ENCODE measurements around the gene ITCH.
A peak's percentile ranks its signal among the peaks of the same experiment; 100 is the strongest.
"Not testable (repeated sequence)": the region's sequence is repeated elsewhere in the genome, so short reads cannot be mapped to it uniquely, and the experiment has no call there.

The ITCH gene

DNA sequence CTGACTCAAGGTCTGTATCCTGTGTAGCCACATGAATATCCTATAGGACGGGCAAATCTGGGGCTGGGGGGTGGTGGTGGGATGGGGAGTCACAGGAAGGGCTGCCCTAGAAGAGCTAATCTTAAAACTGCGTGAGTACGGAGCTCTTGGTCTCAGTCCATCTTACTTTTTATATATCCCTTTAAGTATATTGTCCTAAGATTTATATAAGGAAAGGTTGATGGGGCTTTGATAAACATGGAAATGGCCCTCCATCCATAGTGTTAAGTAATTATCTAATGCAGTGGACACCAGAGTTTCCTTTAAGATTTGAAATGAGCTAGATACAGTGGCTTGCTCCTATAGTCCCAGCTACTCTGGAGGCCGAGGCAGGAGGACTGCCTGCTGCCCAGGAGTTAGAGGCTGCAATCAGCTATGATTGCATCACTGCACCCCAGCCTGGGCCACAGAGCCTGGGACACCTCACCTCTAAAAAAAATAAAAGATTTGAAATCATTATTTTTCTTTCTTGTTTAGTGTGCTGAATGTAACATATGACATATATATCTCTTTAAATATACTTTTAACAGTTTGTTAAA is 128.9 kb downstream of the ITCH start:
- Histone ChIP-seq H3K27ac (no peak overlapping the region), H3K36me3 (peaks cover 80% of the 10 kb centered on the region)

DNA sequence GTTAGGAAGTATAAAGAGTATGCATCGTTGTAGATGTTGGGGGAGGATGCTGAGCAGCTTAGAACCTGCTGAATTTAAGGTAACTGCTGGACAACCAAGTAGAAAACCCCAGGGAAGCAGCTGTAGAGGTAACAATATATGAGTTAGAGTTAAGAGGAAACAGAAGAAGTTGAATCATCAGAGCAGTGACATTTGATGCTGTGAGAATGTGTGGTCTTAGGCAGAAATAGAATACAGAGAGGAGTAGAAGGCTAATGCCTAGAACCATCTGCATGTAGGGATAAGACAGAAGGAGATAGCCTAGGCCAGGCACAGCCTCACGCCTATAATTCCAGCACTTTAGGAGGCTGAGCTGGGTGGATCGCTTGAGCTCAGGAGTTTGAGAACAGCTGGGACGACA is 130.6 kb downstream of the ITCH start:
- Histone ChIP-seq H3K9me3 (no peaks in the 10 kb centered on the region), H3K36me3 (peaks cover 72% of the 10 kb centered on the region), H3K4me1 (ENCODE audit: control insufficient read depth in 1 of 2, insufficient read depth in 1 of 2, low read depth in 1 of 2, low read length in 1 of 2) (peaks cover 6 to 10% of the 10 kb centered on the region in 2 experiments), H3K27me3 (no peaks in the 10 kb centered on the region), H3K4me3 (ENCODE audit: low read depth in 1 of 2, low read length in 1 of 2) (no peak overlapping the region), H3K27ac (no peak overlapping the region)
- TF ChIP-seq, protein P1, sequence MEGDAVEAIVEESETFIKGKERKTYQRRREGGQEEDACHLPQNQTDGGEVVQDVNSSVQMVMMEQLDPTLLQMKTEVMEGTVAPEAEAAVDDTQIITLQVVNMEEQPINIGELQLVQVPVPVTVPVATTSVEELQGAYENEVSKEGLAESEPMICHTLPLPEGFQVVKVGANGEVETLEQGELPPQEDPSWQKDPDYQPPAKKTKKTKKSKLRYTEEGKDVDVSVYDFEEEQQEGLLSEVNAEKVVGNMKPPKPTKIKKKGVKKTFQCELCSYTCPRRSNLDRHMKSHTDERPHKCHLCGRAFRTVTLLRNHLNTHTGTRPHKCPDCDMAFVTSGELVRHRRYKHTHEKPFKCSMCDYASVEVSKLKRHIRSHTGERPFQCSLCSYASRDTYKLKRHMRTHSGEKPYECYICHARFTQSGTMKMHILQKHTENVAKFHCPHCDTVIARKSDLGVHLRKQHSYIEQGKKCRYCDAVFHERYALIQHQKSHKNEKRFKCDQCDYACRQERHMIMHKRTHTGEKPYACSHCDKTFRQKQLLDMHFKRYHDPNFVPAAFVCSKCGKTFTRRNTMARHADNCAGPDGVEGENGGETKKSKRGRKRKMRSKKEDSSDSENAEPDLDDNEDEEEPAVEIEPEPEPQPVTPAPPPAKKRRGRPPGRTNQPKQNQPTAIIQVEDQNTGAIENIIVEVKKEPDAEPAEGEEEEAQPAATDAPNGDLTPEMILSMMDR (IDR thresholded peaks at IDR 0.05) = no peak

More for the DNA sequence above, 128.9 kb downstream of the ITCH start:
- Histone ChIP-seq H3K9me3 (no peaks in the 10 kb centered on the region), H3K4me1 (ENCODE audit: control insufficient read depth in 1 of 2, insufficient read depth in 1 of 2, low read depth in 1 of 2, low read length in 1 of 2) (peaks cover 6 to 10% of the 10 kb centered on the region in 2 experiments), H3K27me3 (no peaks in the 10 kb centered on the region), H3K4me3 (ENCODE audit: low read depth in 1 of 2, low read length in 1 of 2) (no peak overlapping the region)
- TF ChIP-seq, protein P1 (IDR thresholded peaks at IDR 0.05) = no peak

DNA sequence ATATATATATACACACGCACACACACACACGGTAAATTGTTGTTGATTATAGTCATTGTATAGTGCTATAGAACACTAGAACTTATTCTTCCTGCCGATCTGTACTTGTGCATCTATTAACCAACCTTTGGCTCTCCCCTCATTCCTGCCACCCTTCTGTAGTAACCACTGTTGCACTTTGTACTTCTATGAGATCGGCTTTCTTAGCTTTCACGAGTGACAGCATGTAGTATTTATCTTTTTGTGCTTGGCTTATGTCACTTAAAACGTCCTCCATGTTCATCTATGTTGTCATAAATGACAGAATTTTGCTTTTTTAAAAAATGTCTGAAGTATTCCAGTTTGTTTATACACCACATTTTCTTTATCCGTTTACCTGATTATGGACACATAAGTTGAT is 132.2 kb downstream of the ITCH start:
- Histone ChIP-seq H3K27ac (no peak overlapping the region), H3K4me3 (ENCODE audit: low read depth in 1 of 2, low read length in 1 of 2) (no peak overlapping the region), H3K9me3 (no peaks in the 10 kb centered on the region), H3K36me3 (peaks cover 57% of the 10 kb centered on the region), H3K4me1 (ENCODE audit: control insufficient read depth in 1 of 2, insufficient read depth in 1 of 2, low read depth in 1 of 2, low read length in 1 of 2) (peaks cover 6 to 10% of the 10 kb centered on the region in 2 experiments), H3K27me3 (no peaks in the 10 kb centered on the region)
- TF ChIP-seq, protein P1 (IDR thresholded peaks at IDR 0.05) = no peak

DNA sequence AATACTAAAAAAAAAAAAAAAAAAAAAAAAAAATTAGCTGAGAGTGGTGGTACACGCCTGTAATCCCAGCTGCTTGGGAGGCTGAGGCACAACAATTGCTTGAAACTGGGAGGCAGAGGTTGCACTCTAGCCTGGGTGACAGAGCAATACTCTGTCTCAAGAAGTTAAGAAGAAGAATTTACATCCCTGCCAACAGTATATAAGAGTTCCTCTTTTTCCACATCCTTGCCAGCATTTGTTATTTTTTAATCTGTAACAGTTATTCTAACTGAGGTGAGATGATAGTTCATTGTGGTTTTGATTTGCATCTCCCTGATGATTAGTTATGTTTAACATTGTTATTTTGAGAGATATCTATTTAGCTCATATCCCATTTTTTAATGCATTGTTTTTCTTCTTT is 132.8 kb downstream of the ITCH start:
- Histone ChIP-seq H3K36me3 (peaks cover 51% of the 10 kb centered on the region), H3K4me3 (ENCODE audit: low read depth in 1 of 2, low read length in 1 of 2) (no peak overlapping the region), H3K9me3 (no peaks in the 10 kb centered on the region), H3K4me1 (ENCODE audit: control insufficient read depth in 1 of 2, insufficient read depth in 1 of 2, low read depth in 1 of 2, low read length in 1 of 2) (peaks cover 4 to 5% of the 10 kb centered on the region in 2 experiments), H3K27me3 (no peaks in the 10 kb centered on the region), H3K27ac (peak overlapping the region; percentile 30)
- TF ChIP-seq, protein P1 (IDR thresholded peaks at IDR 0.05) = no peak

DNA sequence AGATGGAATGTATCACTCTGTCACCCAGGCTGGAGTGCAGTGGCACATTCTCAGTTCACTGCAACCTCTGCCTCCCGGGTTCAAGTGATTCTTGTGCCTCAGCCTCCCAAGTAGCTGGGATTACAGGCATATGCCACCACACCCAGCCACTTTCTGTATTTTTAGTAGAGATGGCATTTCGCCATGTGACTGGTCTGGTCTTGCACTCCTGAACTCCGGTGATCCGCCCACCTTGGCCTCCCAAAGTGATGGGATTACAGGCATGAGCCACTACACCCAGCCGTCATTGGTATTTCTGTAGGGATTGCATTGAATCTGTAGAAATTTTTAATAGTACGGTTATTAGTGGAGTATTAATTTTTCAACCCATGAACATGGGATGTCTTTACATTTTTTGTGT is 134.5 kb downstream of the ITCH start:
- not testable (repeated sequence) for H3K4me3 ChIP-seq (ENCODE audit: low read depth in 1 of 2, low read length in 1 of 2); H3K27me3 ChIP-seq; H3K4me1 ChIP-seq (ENCODE audit: control insufficient read depth in 1 of 2, insufficient read depth in 1 of 2, low read depth in 1 of 2, low read length in 1 of 2); H3K27ac ChIP-seq; H3K9me3 ChIP-seq
- peaks cover 45% of the 10 kb centered on the region for H3K36me3 ChIP-seq

DNA sequence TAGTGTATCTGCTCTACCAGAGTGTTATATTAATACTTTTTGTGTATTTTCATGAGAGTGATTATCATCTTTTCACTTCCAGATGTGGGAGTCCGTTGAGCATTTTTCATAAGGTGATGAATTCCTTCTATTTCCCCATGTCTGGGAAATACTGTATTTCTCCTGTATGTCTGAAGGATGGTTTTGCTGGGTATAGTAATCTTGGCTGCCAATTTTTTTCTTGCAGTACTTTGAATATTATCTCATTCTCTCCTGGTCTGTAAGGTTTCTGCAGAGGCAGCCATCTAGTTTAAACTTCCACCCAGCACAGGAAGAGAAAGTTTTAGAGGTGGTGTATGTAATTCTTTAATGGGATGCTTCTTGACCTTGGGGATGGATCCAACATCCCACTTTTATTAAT is 137.8 kb downstream of the ITCH start:
- TF ChIP-seq, protein P1 (IDR thresholded peaks at IDR 0.05) = no peak
- Histone ChIP-seq H3K4me3 (ENCODE audit: low read depth in 1 of 2, low read length in 1 of 2) (no peak overlapping the region), H3K4me1 (ENCODE audit: control insufficient read depth in 1 of 2, insufficient read depth in 1 of 2, low read depth in 1 of 2, low read length in 1 of 2) (no peaks in the 10 kb centered on the region), H3K36me3 (peaks cover 46% of the 10 kb centered on the region), H3K27ac (no peak overlapping the region), H3K9me3 (no peaks in the 10 kb centered on the region), H3K27me3 (no peaks in the 10 kb centered on the region)
